Neural progenitor cell (in vitro differentiated cells): ENCODE measurements around the gene CHKB. TPM values are rescaled to one million over a fixed set of nuclear protein-coding genes. Genes with fewer than 3 reads are reported as not detected.

Experiments used
- DNase-seq: peaks from one replicate; pipeline ENCODE4 v3.0.0-alpha.2; 2016; ENCODE audit warnings: low spot score
- H2AFZ ChIP-seq: fragments of 200-600 bp; sonication (generic); replicated peaks from 2 replicates; pipeline ENCODE4 v1.6.1; 2016; ENCODE audit warnings: antibody characterized with exemption
- H3F3A ChIP-seq: fragments of 200-600 bp; sonication (generic); 2 replicates; pipeline ENCODE4 v1.6.1; 2016; ENCODE audit warnings: antibody characterized with exemption, low read depth
- H3K27ac ChIP-seq: fragments of 200-600 bp; sonication (generic); 2 replicates; pipeline ENCODE4 v1.5.1; 2016; ENCODE audit warnings: mild to moderate bottlenecking
- H3K27me3 ChIP-seq: fragments of 200-600 bp; sonication (generic); 2 replicates; pipeline ENCODE4 v1.6.1; 2016; ENCODE audit warnings: mild to moderate bottlenecking, moderate library complexity
- H3K36me3 ChIP-seq: fragments of 200-600 bp; sonication (generic); 2 replicates; pipeline ENCODE4 v1.5.1; 2016
- H3K4me1 ChIP-seq: fragments of 200-600 bp; sonication (generic); 2 replicates; pipeline ENCODE4 v1.6.1; 2016; ENCODE audit warnings: mixed run types
- H3K4me2 ChIP-seq: fragments of 200-600 bp; sonication (generic); 2 replicates; pipeline ENCODE4 v1.6.1; 2016
- H3K4me3 ChIP-seq: fragments of 200-600 bp; sonication (generic); 2 replicates; pipeline ENCODE4 v1.5.1; 2016
- H3K79me2 ChIP-seq: fragments of 200-600 bp; sonication (generic); 2 replicates; pipeline ENCODE4 v1.6.1; 2016; ENCODE audit warnings: low read depth
- H3K9ac ChIP-seq: fragments of 200-600 bp; sonication (generic); 2 replicates; pipeline ENCODE4 v1.6.1; 2016
- H3K9me3 ChIP-seq: fragments of 200-600 bp; sonication (generic); 2 replicates; pipeline ENCODE4 v1.5.1; 2016; ENCODE audit warnings: low read depth
- H4K20me1 ChIP-seq: fragments of 200-600 bp; sonication (generic); 2 replicates; pipeline ENCODE4 v1.6.1; 2016; ENCODE audit warnings: low read depth
- H3K27ac Mint-ChIP-seq: 3 replicates; pipeline ENCODE4 v1.8.0; 2021; ENCODE audit warnings: mixed read lengths
- H3K27me3 Mint-ChIP-seq: 2 replicates; pipeline ENCODE4 v1.8.0; 2022; ENCODE audit warnings: low read depth, mild to moderate bottlenecking, inconsistent platforms, moderate library complexity, mixed read lengths; ENCODE audit not compliant: insufficient read depth
- H3K36me3 Mint-ChIP-seq: 3 replicates; pipeline ENCODE4 v1.8.0; 2021; ENCODE audit warnings: mixed read lengths
- H3K4me1 Mint-ChIP-seq: 3 replicates; pipeline ENCODE4 v1.8.0; 2021; ENCODE audit warnings: mixed read lengths
- H3K4me3 Mint-ChIP-seq: 3 replicates; pipeline ENCODE4 v1.8.0; 2021; ENCODE audit warnings: mild to moderate bottlenecking, moderate library complexity, mixed read lengths
- H3K9me3 Mint-ChIP-seq: 3 replicates; pipeline ENCODE4 v1.8.0; 2020; ENCODE audit warnings: mixed read lengths
- CTCF ChIP-seq: fragments of 200-600 bp; sonication (generic); IDR thresholded peaks from 2 replicates; pipeline ENCODE4 v1.5.1; 2017; ENCODE audit warnings: antibody characterized with exemption, mild to moderate bottlenecking
- EZH2 ChIP-seq: fragments of 200-600 bp; sonication (generic); IDR thresholded peaks from 2 replicates; pipeline ENCODE4 v1.6.1; 2017; ENCODE audit warnings: antibody characterized with exemption, mild to moderate bottlenecking, moderate library complexity
- EZH2phosphoT487 ChIP-seq: fragments of 200-600 bp; sonication (generic); IDR thresholded peaks from 2 replicates; pipeline ENCODE4 v1.6.1; 2017; ENCODE audit warnings: antibody characterized with exemption
- total RNA-seq: library from RNA; depleted of rRNA; stranded (reverse); fragments of >200 nt; gene quantifications from 2 replicates; pipeline ENCODE4 v1.2.3, GENCODE V29; 2015; ENCODE audit warnings: low replicate concordance

CHKB gene
- total RNA-seq, 1 donor from 2014 or later = 67.4 TPM

GRCh38 chr22:50583294-50583861 is 729 bp upstream of the CHKB start:
- H3K9ac ChIP-seq = peak overlapping the region; percentile 23
- peaks cover 5% of the 10 kb centered on the region for H3K36me3 Mint-ChIP-seq
- no peak overlapping the region for H3K27ac Mint-ChIP-seq
- H3K4me3 Mint-ChIP-seq = peak overlapping the region; percentile 94
- TF ChIP-seq EZH2phosphoT487 (no peak), CTCF (no peak), EZH2 (no peak)
- H2AFZ ChIP-seq = peak overlapping the region; percentile 46
- no peak overlapping the region for H3K27ac ChIP-seq
- no peaks in the 10 kb centered on the region for H3K36me3 ChIP-seq
- H3F3A ChIP-seq = peaks cover 19% of the 10 kb centered on the region
- no peak for DNase-seq
- no peaks in the 10 kb centered on the region for H3K9me3 Mint-ChIP-seq
- H3K27me3 ChIP-seq = no peaks in the 10 kb centered on the region
- peaks cover 4% of the 10 kb centered on the region for H3K4me1 ChIP-seq
- peak overlapping the region; percentile 72 for H3K4me3 ChIP-seq
- H4K20me1 ChIP-seq = no peaks in the 10 kb centered on the region
- peaks cover 10% of the 10 kb centered on the region for H3K4me1 Mint-ChIP-seq
- no peaks in the 10 kb centered on the region for H3K9me3 ChIP-seq
- peaks cover 9% of the 10 kb centered on the region for H3K27me3 Mint-ChIP-seq
- peaks cover 12% of the 10 kb centered on the region for H3K79me2 ChIP-seq
- peak overlapping the region; percentile 79 for H3K4me2 ChIP-seq

DNA sequence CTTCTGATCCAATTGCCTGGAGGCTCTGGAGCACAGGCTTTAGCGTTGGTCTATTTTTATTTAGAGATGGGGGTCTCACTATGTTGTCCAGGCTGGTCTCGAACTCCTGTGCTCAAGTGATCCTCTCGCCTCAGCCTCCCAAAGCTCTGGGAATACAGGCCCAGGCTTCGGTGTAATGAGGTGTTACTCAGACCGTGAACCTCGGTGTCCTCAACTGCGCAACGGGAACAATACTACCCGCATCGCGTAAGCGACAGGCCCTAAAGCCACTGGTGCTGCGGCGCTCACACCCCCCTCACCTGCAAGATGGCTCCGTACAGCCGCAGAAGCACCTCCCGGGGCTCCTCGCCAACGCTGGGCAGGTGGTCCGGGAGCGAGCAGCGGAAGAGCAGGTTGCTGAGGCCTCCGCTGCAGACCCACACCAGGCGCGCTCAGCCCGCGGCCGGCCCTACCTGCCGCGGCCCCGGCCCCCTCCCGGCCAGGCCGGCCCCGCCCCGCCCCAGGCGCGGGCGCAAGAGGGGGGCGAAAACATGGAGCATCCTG is 628 bp downstream of the CHKB start:
- Mint-ChIP-seq H3K4me1 (peaks cover 6% of the 10 kb centered on the region), H3K4me3 (peak overlapping the region; percentile 94), H3K36me3 (peaks cover 5% of the 10 kb centered on the region), H3K27me3 (peaks cover 9% of the 10 kb centered on the region), H3K27ac (peak overlapping the region; percentile 76), H3K9me3 (no peaks in the 10 kb centered on the region)
- peak; percentile 25 for TF ChIP-seq EZH2
- TF ChIP-seq CTCF = no peak
- no peak overlapping the region for H2AFZ ChIP-seq
- H4K20me1 ChIP-seq = no peaks in the 10 kb centered on the region
- H3K9ac ChIP-seq = peak overlapping the region; percentile 75
- peaks cover 12% of the 10 kb centered on the region for H3K79me2 ChIP-seq
- H3K27ac ChIP-seq = peak overlapping the region; percentile 91
- H3K4me2 ChIP-seq = peak overlapping the region; percentile 94
- H3K4me1 ChIP-seq = peaks cover 4% of the 10 kb centered on the region
- no peak for DNase-seq
- no peaks in the 10 kb centered on the region for H3K36me3 ChIP-seq
- H3K4me3 ChIP-seq = peak overlapping the region; percentile 72
- H3F3A ChIP-seq = peaks cover 19% of the 10 kb centered on the region
- H3K9me3 ChIP-seq = no peaks in the 10 kb centered on the region
- H3K27me3 ChIP-seq = no peaks in the 10 kb centered on the region

DNA sequence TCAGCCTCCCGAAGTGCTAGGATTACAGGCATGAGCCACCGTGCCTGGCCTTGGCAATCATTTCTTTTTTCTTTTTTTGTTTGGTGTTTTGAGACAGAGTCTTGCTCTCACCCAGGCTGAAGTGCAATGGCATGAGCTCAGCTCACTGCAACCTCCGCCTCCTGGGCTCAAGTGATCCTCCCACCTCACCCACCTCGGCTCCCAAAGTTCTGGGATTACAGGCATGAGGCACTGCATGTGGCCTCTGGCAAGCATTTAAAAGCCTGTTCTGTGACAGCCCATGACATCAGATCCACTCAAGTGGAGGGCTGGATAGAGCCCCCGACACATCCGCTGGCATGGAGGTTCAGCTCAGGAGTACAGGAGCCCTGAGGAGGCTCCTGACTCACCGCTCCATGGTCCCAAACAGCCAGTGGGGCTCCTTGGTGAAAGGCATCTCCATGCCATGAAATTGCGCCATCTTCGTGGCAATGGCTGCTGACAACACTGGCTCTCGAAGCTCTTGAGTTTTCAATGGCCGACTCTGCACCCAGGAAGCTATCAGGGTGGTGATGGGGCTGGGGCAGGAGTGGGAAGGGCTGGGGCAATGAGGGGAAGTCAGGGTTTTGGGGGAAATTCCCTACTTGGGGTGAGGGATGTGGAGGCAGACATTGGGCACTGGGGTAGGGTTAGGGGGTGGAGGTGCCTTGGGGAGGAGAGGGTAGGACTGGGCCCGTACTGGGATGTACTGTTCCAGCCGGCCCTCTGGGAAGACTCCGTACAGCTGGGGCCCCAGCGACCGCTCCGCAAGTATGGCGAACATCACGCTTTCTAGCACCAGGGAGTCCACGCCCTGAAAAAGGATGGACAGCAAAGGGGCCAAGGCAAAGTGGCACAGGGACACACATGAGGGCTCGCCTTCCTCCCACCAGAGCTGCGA is 1.4 kb downstream of the CHKB start:
- Histone ChIP-seq H3K36me3 (no peaks in the 10 kb centered on the region), H3K9ac (peak overlapping the region; percentile 75), H3K27me3 (no peaks in the 10 kb centered on the region), H2AFZ (no peak overlapping the region), H3F3A (peaks cover 19% of the 10 kb centered on the region), H3K79me2 (peaks cover 12% of the 10 kb centered on the region), H3K27ac (no peak overlapping the region), H3K9me3 (no peaks in the 10 kb centered on the region), H3K4me2 (peak overlapping the region; percentile 94), H4K20me1 (no peaks in the 10 kb centered on the region), H3K4me1 (peaks cover 4% of the 10 kb centered on the region), H3K4me3 (peak overlapping the region; percentile 72)
- DNase-seq = no peak
- Mint-ChIP-seq H3K4me1 (peaks cover 6% of the 10 kb centered on the region), H3K4me3 (peak overlapping the region; percentile 94), H3K36me3 (peaks cover 5% of the 10 kb centered on the region), H3K27me3 (peaks cover 7% of the 10 kb centered on the region), H3K9me3 (no peaks in the 10 kb centered on the region), H3K27ac (no peak overlapping the region)
- TF ChIP-seq EZH2 (no peak), EZH2phosphoT487 (no peak)
